ENCODE results near the gene ACSS3.

ACSS3 gene

DNA sequence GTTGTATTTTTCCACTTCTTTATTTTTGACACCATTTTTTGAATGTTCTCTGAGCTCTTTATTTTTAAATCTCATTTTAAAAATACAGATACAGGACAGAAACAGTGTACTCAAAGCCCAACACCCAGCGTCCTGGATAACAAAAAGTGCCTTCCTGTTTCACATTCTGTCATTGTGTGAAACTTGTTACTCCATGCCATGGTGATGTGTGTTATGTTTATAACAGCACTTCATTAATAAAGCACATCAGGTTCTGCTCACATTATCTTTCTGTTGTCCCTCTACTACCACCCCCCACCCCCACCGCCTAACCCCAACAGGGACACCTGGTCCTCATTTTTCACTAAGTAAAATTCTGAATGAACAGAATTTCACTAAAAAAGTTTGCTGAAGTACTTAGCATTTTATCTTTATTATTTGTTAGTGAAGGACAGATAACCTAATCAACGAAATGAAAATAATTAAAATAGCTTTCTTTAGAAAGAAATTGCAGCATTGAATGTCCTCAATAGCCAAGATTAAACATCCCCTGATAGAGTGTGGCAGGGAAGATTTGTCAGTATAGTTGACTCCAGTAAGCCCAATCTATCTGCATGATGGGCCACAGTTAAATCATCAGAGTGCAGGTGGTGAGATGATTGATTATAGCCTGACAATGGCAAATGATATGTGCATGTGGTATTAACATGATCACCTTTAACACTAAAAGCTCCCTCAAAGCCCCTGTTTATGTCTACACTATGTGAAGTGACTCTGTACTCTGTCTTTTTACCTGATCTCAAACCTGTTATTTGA is 153.9 kb downstream of the ACSS3 start:
- no peak for DNase-seq

GRCh38 chr12:81245458-81245857 is 167.6 kb downstream of the ACSS3 start:
- peak; percentile 62 for DNase-seq

DNA sequence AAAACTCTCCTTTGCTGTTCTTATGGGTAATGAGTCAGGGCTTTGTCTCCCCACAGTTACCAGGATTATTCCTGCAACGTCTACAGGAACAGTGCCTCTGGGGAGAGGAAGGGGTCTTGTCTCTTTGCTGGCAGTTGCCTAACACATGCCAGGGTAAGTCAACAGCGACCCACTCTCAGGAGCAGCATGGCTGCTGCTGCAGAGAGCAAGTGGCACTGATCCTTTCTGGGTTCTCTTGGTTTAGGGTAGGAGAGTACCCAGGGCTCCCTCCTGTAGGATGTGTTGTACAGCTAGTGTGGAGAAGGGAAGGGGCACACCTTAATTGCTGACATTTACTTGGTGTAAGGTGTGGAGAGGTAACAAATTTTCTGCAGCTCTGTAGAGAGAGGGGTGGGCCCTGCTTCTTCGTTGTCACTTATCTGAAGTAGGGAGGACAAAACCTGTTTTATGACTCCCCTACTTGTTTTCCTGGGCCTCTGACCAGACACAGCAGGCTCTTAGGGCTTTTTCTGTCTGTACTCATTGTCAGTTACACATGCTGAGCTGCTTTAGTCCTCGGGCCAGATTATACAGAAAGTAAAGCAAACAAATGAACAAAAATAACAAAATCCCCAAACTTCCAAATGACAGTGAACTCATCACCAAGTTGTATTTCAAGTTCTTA is 168.2 kb downstream of the ACSS3 start:
- peak; percentile 62 for DNase-seq

DNA sequence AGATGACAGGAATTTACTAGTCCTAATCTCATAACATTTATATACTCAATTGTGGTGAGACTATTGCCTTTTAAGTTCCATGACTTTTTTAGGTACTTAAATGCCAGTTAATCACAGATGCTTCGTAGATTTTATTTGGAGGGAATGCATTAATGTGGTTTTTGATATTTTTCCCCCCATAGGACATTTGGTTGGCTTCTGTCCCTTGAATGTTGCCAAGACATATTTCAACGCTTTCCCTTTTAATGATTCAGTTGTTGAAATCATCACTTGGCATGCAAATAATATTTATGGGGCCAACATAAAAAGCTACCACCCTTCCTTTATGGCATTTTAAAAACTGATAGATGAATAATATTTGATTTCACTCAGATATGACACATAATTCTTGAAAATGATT is 172.1 kb downstream of the ACSS3 start:
- DNase-seq, result no peak

- no peak for DNase-seq
These were observed 174.3 kb downstream of the ACSS3 start for GRCh38 chr12:81252228-81252627.

- DNase-seq, result no peak
These were observed 175.5 kb downstream of the ACSS3 start for GRCh38 chr12:81253360-81253759.

- no peak for DNase-seq
These were observed 177.6 kb downstream of the ACSS3 start for GRCh38 chr12:81255456-81255855.

GRCh38 chr12:81255947-81256346 is 178.1 kb downstream of the ACSS3 start:
- DNase-seq, result no peak

DNA sequence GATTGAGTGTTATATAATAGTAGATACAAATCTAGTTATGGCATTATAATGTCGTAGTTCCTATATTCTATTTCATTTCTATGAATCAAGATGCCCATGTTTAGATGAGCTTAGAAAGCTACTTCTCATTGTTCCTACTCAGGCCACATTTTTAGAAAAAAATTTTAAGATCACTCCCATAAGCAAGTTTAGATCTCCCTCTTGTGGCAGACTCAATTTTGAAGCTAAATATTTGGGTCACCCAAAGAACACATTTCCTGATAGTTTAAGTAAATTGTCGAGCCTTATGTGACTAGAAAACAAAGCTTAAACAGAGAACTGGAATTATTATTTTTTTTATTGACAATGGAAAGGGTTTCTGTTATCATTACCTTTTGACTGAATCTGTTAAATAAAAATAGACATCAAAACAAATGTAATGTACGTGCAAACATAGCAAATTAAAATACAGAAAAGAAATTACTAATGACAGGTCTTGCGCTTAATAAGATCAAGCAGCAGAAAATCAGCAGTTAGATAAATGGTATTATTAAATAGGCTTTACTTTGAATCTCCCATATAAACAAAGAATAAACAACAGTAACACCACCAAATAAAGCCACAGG is 180.2 kb downstream of the ACSS3 start:
- DNase-seq, result peak; percentile 71

DNA sequence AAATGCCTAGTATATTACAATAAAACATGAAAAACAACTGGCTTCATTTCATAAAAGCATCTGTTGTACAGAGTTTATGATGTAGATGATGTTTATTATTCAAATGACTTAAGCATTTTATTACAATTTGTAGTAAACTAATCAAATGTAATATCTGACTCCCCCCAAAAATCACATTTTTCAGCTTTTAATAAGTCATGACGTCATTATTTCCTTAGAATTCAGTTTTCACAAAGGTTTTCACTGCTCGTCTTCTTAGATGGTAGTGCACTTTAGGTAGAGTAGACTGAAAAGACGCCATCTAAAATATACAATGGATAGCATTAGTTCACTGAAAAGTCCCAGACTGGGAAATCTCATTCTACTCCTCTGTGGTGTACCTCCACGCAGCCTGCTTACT is 181.5 kb downstream of the ACSS3 start:
- no peak for DNase-seq

GRCh38 chr12:81261508-81262207 is 183.8 kb downstream of the ACSS3 start:
- no peak for DNase-seq

DNA sequence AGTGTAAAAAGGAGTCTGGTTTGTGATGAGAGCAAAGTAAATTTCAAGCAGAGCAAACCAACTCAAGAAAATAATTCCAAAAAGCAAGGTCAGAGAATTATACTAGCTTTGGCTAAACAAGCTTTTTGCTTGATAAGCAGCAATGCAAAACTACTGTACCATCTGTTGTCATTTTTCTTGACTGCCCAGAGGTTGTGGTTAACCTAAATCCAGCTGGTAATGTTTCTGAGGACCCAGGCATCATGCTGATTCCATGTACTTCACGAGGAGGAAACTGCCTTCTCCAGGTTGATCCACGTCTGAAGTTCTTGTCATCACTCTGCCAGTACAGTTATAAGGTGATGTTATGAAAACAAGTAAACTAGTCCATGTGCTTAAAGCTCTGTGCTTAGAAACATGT is 185.2 kb downstream of the ACSS3 start:
- DNase-seq, result no peak

DNA sequence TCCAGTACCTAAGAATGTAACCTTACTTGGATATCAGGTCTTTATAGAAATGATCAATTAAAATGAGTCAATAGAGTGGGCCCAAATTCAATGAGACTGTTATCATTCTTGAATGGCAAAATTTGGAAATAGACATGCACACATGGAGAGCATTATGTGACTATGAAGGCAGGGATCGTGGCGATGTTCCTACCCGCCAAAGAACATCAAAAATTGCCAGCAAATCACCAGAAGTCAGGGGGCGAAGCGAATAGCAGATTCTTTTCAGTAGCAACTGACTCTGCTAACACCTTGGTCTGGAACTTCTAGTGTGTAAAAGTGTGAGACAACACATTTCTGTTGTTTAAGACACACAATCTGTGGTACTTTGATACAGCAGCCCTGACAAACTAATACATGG is 192.5 kb downstream of the ACSS3 start:
- DNase-seq, result no peak

DNA sequence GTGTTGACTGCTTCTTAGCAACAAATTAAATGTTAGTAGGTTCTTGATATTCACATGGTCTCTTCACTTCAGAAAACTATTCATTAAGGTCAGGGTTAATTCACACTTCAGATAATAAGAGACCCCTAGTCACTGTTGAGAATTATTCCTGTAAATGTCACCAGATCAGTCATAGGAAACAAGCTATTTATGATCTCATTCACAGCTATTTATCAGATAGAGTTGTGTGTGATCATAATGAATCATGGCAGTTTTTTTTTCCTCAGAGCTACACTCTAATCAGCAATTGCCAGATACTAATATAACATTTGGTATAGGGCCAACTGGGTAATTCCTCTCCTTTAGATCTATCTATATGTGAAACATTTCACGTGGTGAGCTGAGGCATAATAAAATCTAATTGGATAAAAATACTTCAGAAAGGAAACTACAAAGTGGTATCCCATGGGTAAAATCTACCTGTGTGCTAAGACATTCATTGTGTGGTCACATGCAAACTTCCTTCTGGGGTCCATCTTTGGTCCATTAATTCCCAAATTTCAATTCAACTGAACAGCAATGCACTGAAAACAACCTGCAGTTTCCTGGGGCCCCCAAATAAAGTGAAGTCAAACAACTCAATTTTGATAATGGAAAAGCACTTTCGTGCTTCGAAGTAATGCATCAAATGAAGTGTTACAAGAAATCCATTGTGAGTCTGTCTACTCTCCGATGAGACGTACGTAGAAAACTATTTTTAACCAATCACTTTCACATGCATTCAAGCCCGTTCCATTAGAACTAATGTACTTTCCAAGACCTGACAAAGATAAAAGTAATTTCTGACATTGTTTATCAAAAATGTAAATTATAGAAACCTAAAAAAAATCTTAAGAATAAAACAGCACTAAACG is 197.0 kb downstream of the ACSS3 start:
- DNase-seq, result no peak

DNA sequence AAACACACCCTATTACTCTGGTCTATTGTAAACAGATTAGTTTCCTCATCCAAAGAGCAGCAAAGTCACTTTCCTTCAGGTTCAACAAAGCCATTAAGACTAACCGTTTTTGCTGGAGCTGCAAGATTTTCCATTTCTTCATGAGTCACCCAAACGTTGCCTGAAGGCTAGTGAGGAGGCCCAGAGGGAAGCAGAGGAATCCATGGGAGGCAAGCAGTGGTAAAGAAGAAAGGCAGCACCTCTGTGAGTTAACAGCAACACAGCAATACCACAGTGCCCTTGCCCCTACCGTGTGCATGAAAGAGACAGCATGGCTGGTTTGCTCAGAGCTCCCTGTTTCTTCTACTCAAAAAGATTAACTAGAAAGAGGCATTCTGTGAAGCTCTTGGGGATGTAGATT is 206.3 kb downstream of the ACSS3 start:
- no peak for DNase-seq

- no peak for DNase-seq
These were observed 210.8 kb downstream of the ACSS3 start for GRCh38 chr12:81288651-81289050.

DNA sequence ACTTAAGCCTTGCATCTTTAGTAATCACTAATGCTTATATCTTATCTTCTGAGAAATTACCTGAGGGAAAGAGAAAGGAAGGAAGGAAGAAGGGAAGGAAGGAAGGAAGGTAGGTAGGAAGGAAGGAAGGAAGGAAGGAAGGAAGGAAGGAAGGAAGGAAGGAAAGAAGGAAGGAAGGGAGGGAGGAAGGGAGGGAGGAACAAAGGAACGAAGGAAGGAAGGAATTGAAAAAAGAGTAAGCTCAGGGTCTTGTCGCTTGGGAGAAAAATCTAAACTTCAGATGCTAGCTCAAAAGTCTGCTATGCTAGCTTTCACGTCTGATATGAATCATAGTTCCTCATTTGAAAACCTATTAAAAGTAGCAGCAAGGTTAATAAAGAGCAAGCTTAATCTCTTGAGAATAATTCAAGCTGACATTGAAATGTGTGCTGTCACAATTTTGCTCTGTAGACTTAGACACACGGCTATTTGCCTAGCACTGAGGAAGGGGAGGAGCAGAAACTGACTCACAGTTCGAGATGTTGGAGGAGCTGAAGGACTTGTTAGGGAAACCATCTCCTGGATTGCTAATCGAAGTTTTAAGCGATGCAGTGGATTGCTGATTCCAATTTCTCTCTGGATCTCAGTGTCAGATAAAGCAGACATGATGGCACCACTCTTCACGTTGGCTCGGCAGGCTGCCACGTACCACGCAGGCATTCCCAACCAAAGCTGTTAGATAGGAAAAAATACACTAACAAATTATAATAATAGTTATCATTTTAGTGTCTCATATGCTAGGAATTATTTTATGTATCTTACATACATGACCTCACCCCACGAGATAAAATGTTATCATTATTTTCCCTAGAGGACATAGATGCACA is 216.7 kb downstream of the ACSS3 start:
- DNase-seq, result no peak

DNA sequence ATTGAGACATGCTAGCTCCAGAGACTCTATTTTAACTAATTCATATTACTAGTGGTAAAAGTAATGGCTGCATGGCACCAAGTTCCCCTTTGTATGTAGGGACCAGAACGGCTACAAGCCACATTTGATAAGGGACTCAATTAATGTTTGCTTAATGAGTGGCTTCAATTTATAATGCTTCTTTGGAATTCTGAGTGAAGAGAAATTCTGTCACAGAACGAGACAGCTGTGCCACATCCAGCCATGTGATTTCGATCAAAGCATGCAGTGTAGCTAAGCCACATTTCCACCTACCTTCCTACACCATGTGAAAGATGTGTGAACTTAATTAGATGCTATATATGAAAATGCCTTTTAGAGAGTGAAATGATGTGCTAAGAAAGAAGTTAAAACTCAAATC is 217.4 kb downstream of the ACSS3 start:
- no peak for DNase-seq

DNA sequence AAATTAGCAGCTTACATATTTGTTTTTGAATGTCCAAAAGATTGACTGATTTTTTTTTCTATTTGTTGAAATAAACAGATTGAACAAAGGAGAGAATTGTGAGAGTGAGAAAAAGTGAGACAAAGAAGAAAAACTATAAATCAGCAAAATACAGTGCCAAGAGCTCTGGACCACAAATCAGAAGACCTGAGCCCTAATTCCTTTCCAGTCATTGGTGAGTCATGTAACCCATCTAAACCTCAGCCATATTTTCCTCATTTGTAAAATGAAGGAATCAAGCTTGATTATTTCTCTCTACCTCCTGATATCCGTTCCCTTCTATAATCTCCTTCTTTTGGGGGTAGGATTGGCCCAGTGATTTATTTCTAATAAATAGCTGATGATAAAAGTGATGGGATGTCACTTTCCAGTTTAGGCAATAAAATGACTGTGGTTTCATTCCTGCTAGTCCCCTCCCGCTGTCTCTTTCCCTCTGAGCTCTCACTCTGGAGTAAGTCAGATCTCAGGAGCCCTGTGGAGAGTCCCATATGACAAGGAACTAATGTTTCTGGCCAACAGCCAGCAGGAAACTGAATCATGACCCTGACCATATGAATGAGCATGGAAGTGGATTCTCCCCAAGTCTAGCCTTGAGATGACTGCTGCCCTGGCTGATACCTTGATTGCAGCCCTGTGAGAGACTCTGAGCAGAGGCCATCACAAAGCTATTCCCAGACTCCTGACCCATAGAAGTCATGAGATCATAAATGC is 218.9 kb downstream of the ACSS3 start:
- DNase-seq, result no peak

GRCh38 chr12:81297601-81298000 is 219.7 kb downstream of the ACSS3 start:
- DNase-seq, result no peak

DNA sequence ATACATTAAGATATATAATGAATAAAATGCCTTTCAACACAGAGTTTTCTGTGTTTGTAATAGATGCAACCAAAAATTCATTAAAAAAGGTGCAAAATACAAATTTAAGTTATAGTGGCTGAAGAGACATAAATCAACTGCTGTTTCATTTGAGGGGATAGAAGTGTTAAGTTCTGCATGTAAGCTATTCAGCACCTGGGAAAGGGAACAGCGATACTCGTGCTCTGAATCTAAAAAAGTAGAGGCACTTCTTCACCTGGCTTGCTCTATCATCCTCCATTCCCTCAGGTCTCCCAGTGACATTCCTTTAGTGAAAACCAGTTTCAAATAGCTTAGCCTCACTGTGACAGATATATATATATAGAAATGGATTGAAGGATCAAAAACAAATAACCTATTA is 222.6 kb downstream of the ACSS3 start:
- DNase-seq, result no peak
